Tibial nerve (tissue), 4 donors: ENCODE measurements around the gene H19. TPM values are rescaled to one million over a fixed set of nuclear protein-coding genes. Genes with fewer than 3 reads are reported as not detected.

Source experiments
- DNase-seq, 2 donors: peaks; one replicate each; pipeline ENCODE4 v3.0.0-alpha.2; 2019; ENCODE audit warnings: low spot score in 2 of 2
- H3K27ac ChIP-seq, 4 donors: fragments of 200-600 bp; sonication (generic) in 3 of 4; one replicate each; pipeline ENCODE4 v1.5.1; 2017 to 2019; ENCODE audit warnings: mild to moderate bottlenecking in 1 of 4
- H3K27me3 ChIP-seq, 2 donors: fragments of 200-600 bp; sonication (generic) in 1 of 2; one replicate each; pipeline versions ENCODE4 v1.5.1 to v1.6.0; 2017 to 2019
- H3K36me3 ChIP-seq, 3 donors: fragments of 200-600 bp; sonication (generic); one replicate each; pipeline ENCODE4 v1.5.1; 2018 to 2019
- H3K4me1 ChIP-seq, 4 donors: fragments of 200-600 bp; sonication (generic) in 3 of 4; one replicate each; pipeline ENCODE4 v1.5.1; 2017 to 2019
- H3K4me3 ChIP-seq, 4 donors: fragments of 200-600 bp; sonication (generic) in 3 of 4; one replicate each; pipeline ENCODE4 v1.5.1; 2017 to 2019; ENCODE audit warnings: mild to moderate bottlenecking in 1 of 4, moderate library complexity in 1 of 4
- H3K9me3 ChIP-seq, 4 donors: fragments of 200-600 bp; sonication (generic) in 3 of 4; one replicate each; pipeline ENCODE4 v1.5.1; 2017 to 2019
- CTCF ChIP-seq, 5 experiments: fragments of 200-600 bp in 3 of 5; fragments of 450-650 bp in 2 of 5; sonication (generic) in 3 of 5; IDR thresholded peaks; one replicate each; pipeline ENCODE4 v1.5.1; 2016 to 2019; ENCODE audit warnings: antibody characterized with exemption in 5 of 5, mild to moderate bottlenecking in 3 of 5, moderate library complexity in 2 of 5
- EP300 ChIP-seq, 2 donors: sonication (generic); formaldehyde crosslinking; IDR thresholded peaks; one replicate each; pipeline ENCODE4 v1.6.1; 2017; ENCODE audit warnings: antibody characterized with exemption in 2 of 2, mild to moderate bottlenecking in 1 of 2
- POLR2A ChIP-seq, 2 donors: fragments of 450-650 bp; IDR thresholded peaks; one replicate each; pipeline ENCODE4 v1.6.1; 2017; ENCODE audit warnings: antibody characterized with exemption in 2 of 2, mild to moderate bottlenecking in 2 of 2, moderate library complexity in 2 of 2
- WGBS, 2 donors: methylation state at CpG; one replicate each; pipeline ENCODE4 v1.1.5; 2018; 5-methylcytosine and 5-hydroxymethylcytosine counted together
- total RNA-seq, 4 donors: library from RNA; depleted of rRNA; stranded (reverse); fragments of >200 nt; gene quantifications; one replicate each; pipeline ENCODE4 v1.1.0, GENCODE V29; 2016

H19 gene
- total RNA-seq, 4 donors from 2014 or later = 355 to 642 (median 407) TPM

- Histone ChIP-seq H3K9me3 (no peaks in the 10 kb centered on the region), H3K4me1 (no peaks in the 10 kb centered on the region), H3K27me3 (no peaks in the 10 kb centered on the region), H3K4me3 (no peak overlapping the region), H3K27ac (no peak overlapping the region), H3K36me3 (no peaks in the 10 kb centered on the region)
- WGBS, 2 donors = no CpG with 5 or more reads among the region's 19 CpGs
- no peak for TF ChIP-seq POLR2A (IDR thresholded peaks at IDR 0.05)
- no peak for TF ChIP-seq CTCF (IDR thresholded peaks at IDR 0.05)
- no peak for TF ChIP-seq EP300 (IDR thresholded peaks at IDR 0.05)
- DNase-seq = no peak
Observed at GRCh38 chr11:2002807-2003206, 5.2 kb upstream of the H19 start.

DNA sequence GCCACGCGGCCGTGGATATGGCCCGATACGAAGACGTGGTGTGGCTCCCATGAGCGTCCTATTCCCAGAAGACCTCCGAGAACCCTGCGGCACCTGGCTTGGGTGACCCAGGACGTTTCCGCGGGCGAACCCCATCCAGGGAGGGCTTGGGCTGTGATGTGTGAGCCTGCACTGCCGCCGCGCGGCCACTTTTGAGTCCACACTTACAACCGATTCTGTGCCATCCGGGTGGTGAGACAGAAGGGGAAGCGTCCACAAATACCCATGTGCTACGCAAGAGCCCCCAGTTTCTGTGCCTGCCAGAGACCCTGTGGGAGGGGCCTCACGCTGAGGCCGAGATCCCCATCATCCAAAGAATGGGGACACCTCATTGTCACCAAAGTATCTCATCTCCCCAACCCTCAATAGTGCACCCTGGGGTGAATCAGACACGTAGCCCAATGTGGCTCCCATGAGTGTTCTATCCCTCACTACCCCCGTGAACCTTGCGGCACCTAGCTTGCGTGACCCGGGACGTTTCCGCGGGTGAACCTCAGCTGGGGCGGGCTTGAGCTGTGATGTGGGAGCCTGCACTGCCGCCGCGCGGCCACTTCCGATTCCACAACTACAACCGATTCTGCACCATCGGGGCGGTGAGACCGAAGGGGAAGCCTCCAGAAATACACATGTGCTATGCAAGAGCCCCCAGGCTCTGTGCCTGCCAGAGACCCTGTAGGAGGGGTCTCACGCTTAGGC lies 4.6 kb upstream of the H19 start:
- no CpG with 5 or more reads among the region's 42 CpGs for WGBS, 2 donors
- Histone ChIP-seq H3K9me3 (no peaks in the 10 kb centered on the region), H3K27me3 (no peaks in the 10 kb centered on the region), H3K36me3 (no peaks in the 10 kb centered on the region), H3K4me1 (no peaks in the 10 kb centered on the region), H3K27ac (no peak overlapping the region), H3K4me3 (no peak overlapping the region)
- TF ChIP-seq EP300 (IDR thresholded peaks at IDR 0.05) (no peak), CTCF (IDR thresholded peaks at IDR 0.05) (no peak), POLR2A (IDR thresholded peaks at IDR 0.05) (no peak)
- no peak for DNase-seq

DNA sequence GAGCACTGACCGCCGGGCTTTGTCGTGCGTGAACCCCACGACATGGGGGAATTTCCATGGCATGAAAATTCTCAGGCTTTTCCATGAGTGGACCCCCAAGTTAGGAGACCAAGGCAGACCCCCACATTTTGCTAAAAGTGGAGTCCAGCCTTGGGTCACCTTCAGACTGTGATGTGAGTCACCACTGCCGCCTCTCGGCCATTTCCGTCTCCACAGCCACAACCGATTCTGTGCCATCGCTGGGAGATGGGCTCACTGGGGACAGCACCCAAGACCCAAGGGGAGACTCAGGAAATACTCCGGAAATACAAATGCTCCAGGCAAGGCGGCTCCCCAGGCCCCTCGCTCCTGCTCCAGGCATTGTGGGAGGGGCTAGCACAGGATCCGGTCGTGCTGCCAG lies 1.2 kb upstream of the H19 start:
- no CpG with 5 or more reads among the region's 15 CpGs for WGBS, 2 donors
- Histone ChIP-seq H3K27ac (no peak overlapping the region), H3K4me1 (no peaks in the 10 kb centered on the region), H3K27me3 (no peaks in the 10 kb centered on the region), H3K9me3 (no peaks in the 10 kb centered on the region), H3K4me3 (no peak overlapping the region), H3K36me3 (no peaks in the 10 kb centered on the region)
- no peak for DNase-seq
- no peak for TF ChIP-seq POLR2A (IDR thresholded peaks at IDR 0.05)
- no peak for TF ChIP-seq EP300 (IDR thresholded peaks at IDR 0.05)
- no peak for TF ChIP-seq CTCF (IDR thresholded peaks at IDR 0.05)

DNA sequence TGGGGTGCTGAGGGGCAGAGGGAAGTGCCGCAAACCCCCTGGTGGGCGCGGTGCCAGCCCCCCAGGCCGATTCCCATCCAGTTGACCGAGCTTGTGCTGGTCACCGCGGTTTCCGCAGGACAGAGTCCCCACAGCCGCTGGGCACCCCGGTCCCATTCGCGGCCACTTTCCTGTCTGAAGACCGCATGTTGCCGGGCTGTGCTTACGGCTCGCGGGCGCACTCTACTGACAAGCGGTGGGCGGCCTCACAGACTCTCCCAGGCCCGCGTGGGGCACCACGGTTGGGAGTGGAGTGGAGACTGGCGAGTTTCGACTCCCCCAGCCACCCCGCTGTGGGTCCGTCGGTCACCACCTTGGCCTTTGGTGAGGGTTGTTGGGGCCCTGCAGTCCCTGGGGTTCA lies 648 bp upstream of the H19 start:
- no peak for DNase-seq
- TF ChIP-seq CTCF (IDR thresholded peaks at IDR 0.05) (no peak), POLR2A (IDR thresholded peaks at IDR 0.05) (no peak), EP300 (IDR thresholded peaks at IDR 0.05) (no peak)
- no peak overlapping the region for H3K4me3 ChIP-seq
- no peaks in the 10 kb centered on the region for H3K36me3 ChIP-seq
- no CpG with 5 or more reads among the region's 28 CpGs for WGBS, 2 donors
- no peaks in the 10 kb centered on the region for H3K27me3 ChIP-seq
- H3K27ac ChIP-seq = no peak overlapping the region
- no peaks in the 10 kb centered on the region for H3K9me3 ChIP-seq
- H3K4me1 ChIP-seq = no peaks in the 10 kb centered on the region

- TF ChIP-seq POLR2A (IDR thresholded peaks at IDR 0.05) = no peak
- TF ChIP-seq EP300 (IDR thresholded peaks at IDR 0.05) = no peak
- TF ChIP-seq CTCF (IDR thresholded peaks at IDR 0.05) = no peak
- no peak for DNase-seq
Observed at GRCh38 chr11:1994121-1994520, 3.5 kb downstream of the H19 start.

More at GRCh38 chr11:1994121-1994520, 3.5 kb downstream of the H19 start:
- Histone ChIP-seq H3K9me3 (no peaks in the 10 kb centered on the region), H3K4me3 (no peak overlapping the region), H3K27ac (no peak overlapping the region), H3K36me3 (no peaks in the 10 kb centered on the region), H3K27me3 (no peaks in the 10 kb centered on the region), H3K4me1 (no peaks in the 10 kb centered on the region)
- 57% methylated on average over 12 of the region's 13 CpGs; no CpG with 5 or more reads in 1 of the 2 donors for WGBS, 2 donors
